Caco-2 (cell line): ENCODE data around the gene PAPPA2. TPM values are rescaled to one million over a fixed set of nuclear protein-coding genes. Genes with fewer than 3 reads are reported as not detected.

Experiments
- BruUV-seq: library from RNA; stranded (reverse); fragments of 400-500 nt; replicated peaks from 2 replicates; lab custom pipeline; 2021; lab: Mats Ljungman, UMichigan
- CTCF ChIA-PET: fragments of 300-600 bp; sonication (Branson Sonifier 250); formaldehyde crosslinking; loops from one replicate; lab custom pipeline; 2022; ENCODE audit warnings: antibody characterized with exemption; lab: Charles Lee
- POLR2A ChIA-PET: fragments of 300-600 bp; sonication (Branson Sonifier 250); formaldehyde crosslinking; loops from one replicate; lab custom pipeline; 2022; ENCODE audit warnings: antibody characterized with exemption; lab: Charles Lee
- DNase-seq, 2 experiments: peaks; one replicate each; pipeline versions ENCODE4 v3.0.0 to v3.0.0-alpha.2; 2020 to 2022
- H3K27me3 ChIP-seq: replicated peaks from 2 replicates; pipeline ENCODE4 v1.6.0; 2011; ENCODE audit warnings: low read length; ENCODE audit not compliant: control insufficient read depth, insufficient read depth
- H3K36me3 ChIP-seq: 2 replicates; pipeline ENCODE4 v1.5.1; 2011; ENCODE audit warnings: low read length; ENCODE audit not compliant: control insufficient read depth, insufficient read depth
- H3K4me1 ChIP-seq: fragments of 250-450 bp; sonication (Bioruptor Pico); 2 replicates; pipeline ENCODE4 v1.5.1; 2020; ENCODE audit warnings: mild to moderate bottlenecking
- H3K4me3 ChIP-seq: 2 replicates; pipeline ENCODE4 v1.5.1; 2011; ENCODE audit warnings: low read depth, mild to moderate bottlenecking, control low read depth, low read length
- H3K9me3 ChIP-seq: fragments of 250-450 bp; sonication (Bioruptor Pico); 2 replicates; pipeline ENCODE4 v1.5.1; 2020; ENCODE audit warnings: mild to moderate bottlenecking, moderate library complexity
- H3K27ac Mint-ChIP-seq: one replicate; pipeline ENCODE4 v1.8.0; 2022; ENCODE audit warnings: mixed read lengths; ENCODE audit not compliant: unreplicated experiment
- H3K27me3 Mint-ChIP-seq: one replicate; pipeline ENCODE4 v1.8.0; 2022; ENCODE audit warnings: mixed read lengths; ENCODE audit not compliant: insufficient read depth, unreplicated experiment
- H3K36me3 Mint-ChIP-seq: one replicate; pipeline ENCODE4 v1.8.0; 2022; ENCODE audit warnings: mild to moderate bottlenecking, mixed read lengths; ENCODE audit not compliant: insufficient read depth, unreplicated experiment
- H3K4me1 Mint-ChIP-seq: one replicate; pipeline ENCODE4 v1.8.0; 2022; ENCODE audit warnings: low read depth, mixed read lengths; ENCODE audit not compliant: unreplicated experiment
- H3K4me3 Mint-ChIP-seq: one replicate; pipeline ENCODE4 v1.8.0; 2022; ENCODE audit warnings: mild to moderate bottlenecking, moderate library complexity, mixed read lengths; ENCODE audit not compliant: unreplicated experiment
- H3K9me3 Mint-ChIP-seq: one replicate; pipeline ENCODE4 v1.8.0; 2022; ENCODE audit warnings: mixed read lengths; ENCODE audit not compliant: unreplicated experiment
- intact Hi-C: fragments of 100-400 bp; cut with micrococcal nuclease; formaldehyde crosslinking; loops from one replicate; pipeline ENCODE4 v1.10.0; 2022; ENCODE audit not compliant: unreplicated experiment
- total RNA-seq: library from RNA; stranded (reverse); gene quantifications from 2 replicates; pipeline ENCODE4 v1.2.3, GENCODE V29; 2022
- TF ChIP-seq, protein P1 (sequence below), 2 experiments: fragments of 200-600 bp in 1 of 2; IDR thresholded peaks; 1 replicate in 1 of 2; 2 replicates in 1 of 2; pipeline versions ENCODE4 v1.5.1 to v1.8.0; 2011 to 2022; ENCODE audit warnings: antibody characterized with exemption in 1 of 2, control low read depth in 1 of 2, inconsistent platforms in 1 of 2, low read depth in 1 of 2, low read length in 1 of 2, mild to moderate bottlenecking in 1 of 2, moderate library complexity in 1 of 2; ENCODE audit not compliant: insufficient read depth in 1 of 2, severe bottlenecking in 1 of 2, unreplicated experiment in 1 of 2

PAPPA2 gene
- total RNA-seq, 1 experiment from 2014 or later: 0.18 TPM

DNA sequence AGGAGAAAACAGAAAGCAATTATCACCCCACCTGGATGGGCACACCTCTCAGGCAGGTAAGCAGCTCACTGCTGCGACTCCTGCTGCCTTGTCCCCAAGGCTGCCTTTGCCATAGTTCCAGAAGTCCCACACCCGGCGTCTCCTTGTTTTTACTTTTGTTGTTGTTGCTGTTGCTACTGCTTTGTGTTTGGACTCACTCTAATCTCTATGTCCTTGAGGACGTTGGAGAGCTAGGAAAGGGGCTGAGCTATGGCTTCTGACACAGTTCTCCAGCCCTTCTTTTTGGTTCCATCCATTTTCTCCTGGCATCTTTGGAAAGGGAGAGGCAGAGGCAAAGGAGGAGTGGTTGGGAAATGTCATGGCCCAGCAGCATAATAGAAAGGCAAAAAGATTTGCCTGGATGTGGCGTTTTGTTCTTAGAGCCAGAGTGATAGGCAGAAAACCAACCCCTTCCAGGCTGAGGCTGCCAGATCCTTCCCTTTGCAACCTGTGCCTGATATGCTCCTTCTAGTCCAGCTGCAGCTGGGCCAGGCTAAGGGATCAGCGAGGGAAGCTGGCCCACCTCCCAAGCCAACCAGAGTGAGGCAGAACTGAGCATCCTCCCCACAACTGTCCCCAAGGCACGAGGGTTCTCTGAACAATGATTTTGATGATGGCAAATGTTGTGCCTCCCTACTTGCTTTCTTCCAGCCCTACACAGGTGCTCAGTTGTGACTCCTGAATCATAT is 430.8 kb downstream of the PAPPA2 start:
- BruUV-seq: no TSS peak
- ChIA-PET CTCF (no interaction called here), POLR2A (no interaction called here)
- Histone ChIP-seq H3K4me3 (no peak overlapping the region), H3K4me1 (no peaks in the 10 kb centered on the region), H3K27me3 (no peaks in the 10 kb centered on the region; the same call in 1 of the 2 replicates), H3K36me3 (no peaks in the 10 kb centered on the region), H3K9me3 (no peaks in the 10 kb centered on the region)
- Mint-ChIP-seq H3K27me3 (peaks cover 20% of the 10 kb centered on the region), H3K9me3 (no peaks in the 10 kb centered on the region), H3K36me3 (no peaks in the 10 kb centered on the region), H3K4me1 (peaks cover 7% of the 10 kb centered on the region), H3K27ac (no peak overlapping the region), H3K4me3 (no peak overlapping the region)
- DNase-seq: no peak
- intact Hi-C loops: loop anchor here (10.0 kb wide), 1 partner anchor 1021 kb away; no protein-coding TSS in a partner anchor
- TF ChIP-seq, protein P1, sequence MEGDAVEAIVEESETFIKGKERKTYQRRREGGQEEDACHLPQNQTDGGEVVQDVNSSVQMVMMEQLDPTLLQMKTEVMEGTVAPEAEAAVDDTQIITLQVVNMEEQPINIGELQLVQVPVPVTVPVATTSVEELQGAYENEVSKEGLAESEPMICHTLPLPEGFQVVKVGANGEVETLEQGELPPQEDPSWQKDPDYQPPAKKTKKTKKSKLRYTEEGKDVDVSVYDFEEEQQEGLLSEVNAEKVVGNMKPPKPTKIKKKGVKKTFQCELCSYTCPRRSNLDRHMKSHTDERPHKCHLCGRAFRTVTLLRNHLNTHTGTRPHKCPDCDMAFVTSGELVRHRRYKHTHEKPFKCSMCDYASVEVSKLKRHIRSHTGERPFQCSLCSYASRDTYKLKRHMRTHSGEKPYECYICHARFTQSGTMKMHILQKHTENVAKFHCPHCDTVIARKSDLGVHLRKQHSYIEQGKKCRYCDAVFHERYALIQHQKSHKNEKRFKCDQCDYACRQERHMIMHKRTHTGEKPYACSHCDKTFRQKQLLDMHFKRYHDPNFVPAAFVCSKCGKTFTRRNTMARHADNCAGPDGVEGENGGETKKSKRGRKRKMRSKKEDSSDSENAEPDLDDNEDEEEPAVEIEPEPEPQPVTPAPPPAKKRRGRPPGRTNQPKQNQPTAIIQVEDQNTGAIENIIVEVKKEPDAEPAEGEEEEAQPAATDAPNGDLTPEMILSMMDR (IDR thresholded peaks at IDR 0.05; ENCODE audit: insufficient read depth in 1 of 2, low read depth in 1 of 2, low read length in 1 of 2, severe bottlenecking in 1 of 2, unreplicated experiment in 1 of 2): no peak

DNA sequence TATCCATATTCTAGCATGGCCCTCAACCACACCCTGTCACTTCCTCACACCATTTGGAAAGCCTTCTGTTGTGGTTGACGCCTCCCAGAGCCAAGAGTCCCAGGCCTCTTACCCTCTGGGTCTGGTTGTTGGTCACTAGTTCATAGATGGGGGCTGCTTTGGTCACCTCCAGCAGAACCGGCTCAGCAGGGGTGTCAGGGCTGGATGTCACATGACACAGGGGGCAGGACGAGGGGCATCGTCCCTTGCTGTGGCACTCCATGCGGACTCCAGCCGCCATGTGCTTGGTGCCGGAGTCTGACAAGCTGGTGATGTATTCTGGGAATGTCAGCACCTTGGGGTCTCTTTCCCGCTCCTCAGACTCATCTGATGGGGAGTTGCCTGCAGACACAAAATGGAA is 431.5 kb downstream of the PAPPA2 start:
- no peaks in the 10 kb centered on the region for H3K36me3 Mint-ChIP-seq
- H3K4me3 Mint-ChIP-seq: no peak overlapping the region
- H3K27ac Mint-ChIP-seq: no peak overlapping the region
- intact Hi-C loops: loop anchor here (10.0 kb wide), 1 partner anchor 1020 kb away; no protein-coding TSS in a partner anchor
- H3K27me3 Mint-ChIP-seq: peaks cover 20% of the 10 kb centered on the region
- peaks cover 7% of the 10 kb centered on the region for H3K4me1 Mint-ChIP-seq
- Histone ChIP-seq H3K4me3 (no peak overlapping the region), H3K4me1 (no peaks in the 10 kb centered on the region), H3K36me3 (no peaks in the 10 kb centered on the region), H3K27me3 (no peaks in the 10 kb centered on the region; the same call in none of the 2 replicates), H3K9me3 (no peaks in the 10 kb centered on the region)
- no TSS peak for BruUV-seq
- TF ChIP-seq, protein P1 (IDR thresholded peaks at IDR 0.05; ENCODE audit: insufficient read depth in 1 of 2, low read depth in 1 of 2, low read length in 1 of 2, severe bottlenecking in 1 of 2, unreplicated experiment in 1 of 2): no peak
- DNase-seq: no peak
- POLR2A ChIA-PET: no interaction called here
- CTCF ChIA-PET: no interaction called here
- no peaks in the 10 kb centered on the region for H3K9me3 Mint-ChIP-seq
